GM12878 (cell line): ENCODE results near the gene IQGAP2.

ENCODE experiments used
- ATF2 ChIP-seq: IDR thresholded peaks from 2 replicates; pipeline ENCODE4 v1.6.1; 2012; ENCODE audit warnings: low read length, inconsistent platforms
- CEBPB ChIP-seq, 2 experiments: fragments of 150-350 bp in 1 of 2; IDR thresholded peaks; 2 replicates each; pipeline ENCODE4 v1.6.1; 2012 to 2014; ENCODE audit warnings: low read depth in 2 of 2, low read length in 2 of 2, borderline replicate concordance in 1 of 2, inconsistent platforms in 1 of 2
- CTCF ChIP-seq, 3 experiments: IDR thresholded peaks in 2 of 3; conservative IDR thresholded peaks in 1 of 3; 2 replicates each; pipeline ENCODE4 v1.5.1; 2011; ENCODE audit warnings: low read depth in 3 of 3, low read length in 3 of 3, mild to moderate bottlenecking in 3 of 3, control low read depth in 2 of 3, moderate library complexity in 2 of 3, inconsistent platforms in 1 of 3, mixed read lengths in 1 of 3; ENCODE audit not compliant: control insufficient read depth in 2 of 3, insufficient read depth in 1 of 3; ENCODE audit errors: extremely low read depth in 1 of 3
- EGR1 ChIP-seq, 2 experiments: IDR thresholded peaks; 1 replicate in 1 of 2; 2 replicates in 1 of 2; pipeline ENCODE4 v1.6.1; 2011 to 2012; ENCODE audit warnings: low read depth in 2 of 2, low read length in 2 of 2, borderline replicate concordance in 1 of 2, mild to moderate bottlenecking in 1 of 2, moderate library complexity in 1 of 2
- FOS ChIP-seq: IDR thresholded peaks from 3 replicates; pipeline ENCODE4 v1.6.1; 2011; ENCODE audit warnings: borderline replicate concordance; ENCODE audit not compliant: insufficient read length; ENCODE audit errors: extremely low read depth
- JUND ChIP-seq: IDR thresholded peaks from 2 replicates; pipeline ENCODE4 v1.6.1; 2012; ENCODE audit warnings: low read depth, mild to moderate bottlenecking, low read length, improper control_type of control experiment, moderate library complexity
- MEF2B ChIP-seq: fragments of 450-650 bp; IDR thresholded peaks from 2 replicates; pipeline ENCODE4 v1.6.1; 2018; ENCODE audit warnings: mild to moderate bottlenecking, moderate library complexity; ENCODE audit not compliant: partially characterized antibody, poor library complexity, severe bottlenecking
- MTA2 ChIP-seq: fragments of 450-650 bp; IDR thresholded peaks from 2 replicates; pipeline ENCODE4 v1.6.1; 2016; ENCODE audit warnings: low read depth, mild to moderate bottlenecking, moderate library complexity
- MYC ChIP-seq: IDR thresholded peaks from 2 replicates; pipeline ENCODE4 v1.6.1; 2011; ENCODE audit warnings: mild to moderate bottlenecking, low read length, moderate library complexity, inconsistent platforms; ENCODE audit not compliant: insufficient read depth, insufficient replicate concordance, insufficient read length, severe bottlenecking
- POLR2A ChIP-seq: IDR thresholded peaks from 2 replicates; pipeline ENCODE4 v1.6.1; 2011; ENCODE audit warnings: low read depth, mild to moderate bottlenecking, low read length
- POLR2AphosphoS5 ChIP-seq: IDR thresholded peaks from 2 replicates; pipeline ENCODE4 v1.6.1; 2011; ENCODE audit warnings: mild to moderate bottlenecking, low read length, inconsistent platforms
- RAD21 ChIP-seq: IDR thresholded peaks from 2 replicates; pipeline ENCODE4 v1.6.1; 2011; ENCODE audit warnings: mild to moderate bottlenecking, low read depth, low read length, moderate library complexity; ENCODE audit not compliant: insufficient read depth
- RAD51 ChIP-seq: fragments of 450-650 bp; IDR thresholded peaks from 2 replicates; pipeline ENCODE4 v1.6.1; 2016; ENCODE audit warnings: moderate library complexity, mild to moderate bottlenecking, inconsistent platforms
- SMC3 ChIP-seq: IDR thresholded peaks from 2 replicates; pipeline ENCODE4 v1.6.1; 2011; ENCODE audit warnings: low read length, improper control_type of control experiment, borderline replicate concordance

GRCh38 chr5:76590027-76590426, 186.9 kb downstream of the IQGAP2 start:
- TF ChIP-seq POLR2A (no peak), MEF2B (no peak), RAD21 (no peak), JUND (no peak; the same call in 1 of the 2 replicates), CTCF (IDR thresholded peaks at IDR 0.05 in 2 of 3, conservative IDR thresholded peaks at IDR 0.05 in 1 of 3; ENCODE audit: control insufficient read depth in 2 of 3, extremely low read depth in 1 of 3, insufficient read depth in 1 of 3, low read depth in 3 of 3, low read length in 3 of 3) (no peak), MTA2 (peak; percentile 66; the same call in 1 of the 2 replicates), FOS (no peak), RAD51 (peak; percentile 90), EGR1 (IDR thresholded peaks at IDR 0.05; ENCODE audit: borderline replicate concordance in 1 of 2, low read depth in 2 of 2, low read length in 2 of 2) (no peak), SMC3 (no peak), POLR2AphosphoS5 (no peak), ATF2 (peak; percentile 45; the same call in 1 of the 2 replicates), MYC (no peak), CEBPB (IDR thresholded peaks at IDR 0.05; ENCODE audit: borderline replicate concordance in 1 of 2, low read depth in 2 of 2, low read length in 2 of 2) (no peak)
